Liver (tissue), 9 donors: ENCODE measurements around the gene IFIT1. TPM values are rescaled to one million over a fixed set of nuclear protein-coding genes. Genes with fewer than 3 reads are reported as not detected.

ENCODE experiments used
- DNase-seq: peaks from one replicate; pipeline ENCODE4 v3.0.0-alpha.2; 2017; ENCODE audit warnings: low spot score
- H3K27ac ChIP-seq, 2 donors: one replicate each; pipeline ENCODE4 v1.7.0; 2013; ENCODE audit warnings: inconsistent platforms in 2 of 2, low read length in 2 of 2, control low read depth in 1 of 2, low read depth in 1 of 2, mild to moderate bottlenecking in 1 of 2
- H3K27me3 ChIP-seq, 4 donors: one replicate each; pipeline versions ENCODE4 v1.6.1 to v1.7.0; 2013; ENCODE audit warnings: low read length in 3 of 4, inconsistent platforms in 1 of 4, mild to moderate bottlenecking in 1 of 4, moderate library complexity in 1 of 4; ENCODE audit not compliant: control insufficient read depth in 4 of 4, insufficient read depth in 4 of 4
- H3K36me3 ChIP-seq, 4 donors: one replicate each; pipeline versions ENCODE4 v1.6.1 to v1.7.0; 2013; ENCODE audit warnings: low read length in 3 of 4, mild to moderate bottlenecking in 3 of 4, low read depth in 1 of 4, moderate library complexity in 1 of 4; ENCODE audit not compliant: control insufficient read depth in 4 of 4, insufficient read depth in 3 of 4
- H3K4me1 ChIP-seq, 4 donors: one replicate each; pipeline versions ENCODE4 v1.6.1 to v1.7.0; 2013; ENCODE audit warnings: low read length in 3 of 4, mild to moderate bottlenecking in 3 of 4, moderate library complexity in 1 of 4; ENCODE audit not compliant: control insufficient read depth in 4 of 4, insufficient read depth in 4 of 4
- H3K4me3 ChIP-seq, 3 donors: one replicate each; pipeline versions ENCODE4 v1.6.1 to v1.7.0; 2013; ENCODE audit warnings: low read length in 3 of 3, control low read depth in 1 of 3, low read depth in 1 of 3, mild to moderate bottlenecking in 1 of 3
- H3K9ac ChIP-seq, 2 donors: one replicate each; pipeline ENCODE4 v1.7.0; 2013; ENCODE audit warnings: low read length in 2 of 2, mild to moderate bottlenecking in 2 of 2, moderate library complexity in 2 of 2, control low read depth in 1 of 2, low read depth in 1 of 2
- H3K9me3 ChIP-seq, 4 donors: one replicate each; pipeline versions ENCODE4 v1.6.1 to v1.7.0; 2013; ENCODE audit warnings: low read length in 3 of 4; ENCODE audit not compliant: control insufficient read depth in 4 of 4
- FOXA1 ChIP-seq: IDR thresholded peaks from 2 replicates; pipeline ENCODE4 v1.6.1; 2016; ENCODE audit warnings: antibody characterized with exemption
- FOXA2 ChIP-seq: IDR thresholded peaks from 2 replicates; pipeline ENCODE4 v1.6.1; 2016; ENCODE audit warnings: antibody characterized with exemption
- NR2F2 ChIP-seq: IDR thresholded peaks from 2 replicates; pipeline ENCODE4 v1.6.1; 2016; ENCODE audit warnings: antibody characterized with exemption
- RAD21 ChIP-seq, 2 donors: IDR thresholded peaks; 2 replicates each; pipeline ENCODE4 v1.6.1; 2016; ENCODE audit warnings: antibody characterized with exemption in 2 of 2, mild to moderate bottlenecking in 2 of 2
- RXRA ChIP-seq, 2 donors: IDR thresholded peaks; 2 replicates each; pipeline ENCODE4 v1.6.1; 2017 to 2018; ENCODE audit warnings: antibody characterized with exemption in 2 of 2, mild to moderate bottlenecking in 1 of 2
- TAF1 ChIP-seq: conservative IDR thresholded peaks from 2 replicates; pipeline ENCODE4 v1.6.1; 2016; ENCODE audit warnings: antibody characterized with exemption, mild to moderate bottlenecking
- YY1 ChIP-seq: IDR thresholded peaks from 2 replicates; pipeline ENCODE4 v1.6.1; 2016; ENCODE audit warnings: antibody characterized with exemption, mild to moderate bottlenecking
- WGBS: extraction: QIAGEN DNeasy Blood & Tissue Kit; methylation state at CpG from one replicate; pipeline ENCODE4 v1.1.7; 2013; 5-methylcytosine and 5-hydroxymethylcytosine counted together
- polyA plus RNA-seq, 2 donors: library from polyadenylated mRNA; stranded (reverse) in 1 of 2; unstranded in 1 of 2; fragments of 200-250 nt in 1 of 2; fragments of >200 nt in 1 of 2; fragmentation: Nextera tagmentation in 1 of 2; extraction: Ambion mirVana in 1 of 2; gene quantifications; one replicate each; pipeline versions ENCODE4 v1.2.1 to v1.2.3, GENCODE V29; 2013 to 2015
- total RNA-seq, 2 donors: library from RNA; depleted of rRNA; stranded (reverse); fragments of >200 nt; gene quantifications; one replicate each; pipeline ENCODE4 v1.2.3, GENCODE V29; 2014
- TF ChIP-seq, protein P1 (sequence below): IDR thresholded peaks from 2 replicates; pipeline ENCODE4 v1.6.1; 2016; ENCODE audit warnings: antibody characterized with exemption, mild to moderate bottlenecking
- TF ChIP-seq, protein P2 (sequence below): fragments of 150-350 bp; IDR thresholded peaks from 2 replicates; pipeline ENCODE4 v1.5.1; 2017; ENCODE audit warnings: improper control_type of control experiment, low read depth, low read length; ENCODE audit not compliant: missing input control
- donor health status: healthy.
- donor health status: healthy.
- donor health status: healthy.
- donor health status: healthy.
- donor health status: healthy.

Gene IFIT1
- total and polyA plus RNA-seq, 4 donors: 8.1 to 17.5 (median 11.6) TPM

DNA sequence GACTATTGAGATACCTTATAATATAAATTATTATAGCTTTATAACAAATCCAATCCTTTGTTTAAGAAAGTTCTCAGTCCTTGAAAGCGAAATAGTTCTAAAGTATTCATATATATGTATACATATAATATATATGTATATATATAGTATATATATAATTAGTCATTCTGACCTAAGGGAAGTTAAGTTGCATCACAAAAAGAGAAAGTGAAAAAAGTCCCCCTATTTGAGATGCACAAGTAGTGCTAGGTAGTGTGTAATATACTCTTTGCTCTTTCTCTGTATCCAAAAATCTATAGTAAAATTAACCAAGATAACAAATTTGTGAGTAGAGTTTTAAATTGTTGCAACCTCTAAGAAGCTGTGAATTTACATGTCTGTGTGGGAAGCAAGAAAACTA is 27.9 kb upstream of the IFIT1 start:
- Histone ChIP-seq H3K9me3 (no peaks in the 10 kb centered on the region), H3K9ac (no peak overlapping the region), H3K27ac (no peak overlapping the region), H3K27me3 (no peaks in the 10 kb centered on the region), H3K36me3 (no peaks in the 10 kb centered on the region), H3K4me1 (peaks cover 0 to 22% (median 10%) of the 10 kb centered on the region in 4 donors), H3K4me3 (no peak overlapping the region)
- no peak for DNase-seq
- no peak for TF ChIP-seq RAD21 (IDR thresholded peaks at IDR 0.05)
- TF ChIP-seq FOXA1: no peak
- no peak for TF ChIP-seq FOXA2
- no peak for TF ChIP-seq TAF1
- TF ChIP-seq, protein P1, sequence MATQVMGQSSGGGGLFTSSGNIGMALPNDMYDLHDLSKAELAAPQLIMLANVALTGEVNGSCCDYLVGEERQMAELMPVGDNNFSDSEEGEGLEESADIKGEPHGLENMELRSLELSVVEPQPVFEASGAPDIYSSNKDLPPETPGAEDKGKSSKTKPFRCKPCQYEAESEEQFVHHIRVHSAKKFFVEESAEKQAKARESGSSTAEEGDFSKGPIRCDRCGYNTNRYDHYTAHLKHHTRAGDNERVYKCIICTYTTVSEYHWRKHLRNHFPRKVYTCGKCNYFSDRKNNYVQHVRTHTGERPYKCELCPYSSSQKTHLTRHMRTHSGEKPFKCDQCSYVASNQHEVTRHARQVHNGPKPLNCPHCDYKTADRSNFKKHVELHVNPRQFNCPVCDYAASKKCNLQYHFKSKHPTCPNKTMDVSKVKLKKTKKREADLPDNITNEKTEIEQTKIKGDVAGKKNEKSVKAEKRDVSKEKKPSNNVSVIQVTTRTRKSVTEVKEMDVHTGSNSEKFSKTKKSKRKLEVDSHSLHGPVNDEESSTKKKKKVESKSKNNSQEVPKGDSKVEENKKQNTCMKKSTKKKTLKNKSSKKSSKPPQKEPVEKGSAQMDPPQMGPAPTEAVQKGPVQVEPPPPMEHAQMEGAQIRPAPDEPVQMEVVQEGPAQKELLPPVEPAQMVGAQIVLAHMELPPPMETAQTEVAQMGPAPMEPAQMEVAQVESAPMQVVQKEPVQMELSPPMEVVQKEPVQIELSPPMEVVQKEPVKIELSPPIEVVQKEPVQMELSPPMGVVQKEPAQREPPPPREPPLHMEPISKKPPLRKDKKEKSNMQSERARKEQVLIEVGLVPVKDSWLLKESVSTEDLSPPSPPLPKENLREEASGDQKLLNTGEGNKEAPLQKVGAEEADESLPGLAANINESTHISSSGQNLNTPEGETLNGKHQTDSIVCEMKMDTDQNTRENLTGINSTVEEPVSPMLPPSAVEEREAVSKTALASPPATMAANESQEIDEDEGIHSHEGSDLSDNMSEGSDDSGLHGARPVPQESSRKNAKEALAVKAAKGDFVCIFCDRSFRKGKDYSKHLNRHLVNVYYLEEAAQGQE: no peak
- no peak for TF ChIP-seq RXRA (IDR thresholded peaks at IDR 0.05)
- TF ChIP-seq, protein P2, sequence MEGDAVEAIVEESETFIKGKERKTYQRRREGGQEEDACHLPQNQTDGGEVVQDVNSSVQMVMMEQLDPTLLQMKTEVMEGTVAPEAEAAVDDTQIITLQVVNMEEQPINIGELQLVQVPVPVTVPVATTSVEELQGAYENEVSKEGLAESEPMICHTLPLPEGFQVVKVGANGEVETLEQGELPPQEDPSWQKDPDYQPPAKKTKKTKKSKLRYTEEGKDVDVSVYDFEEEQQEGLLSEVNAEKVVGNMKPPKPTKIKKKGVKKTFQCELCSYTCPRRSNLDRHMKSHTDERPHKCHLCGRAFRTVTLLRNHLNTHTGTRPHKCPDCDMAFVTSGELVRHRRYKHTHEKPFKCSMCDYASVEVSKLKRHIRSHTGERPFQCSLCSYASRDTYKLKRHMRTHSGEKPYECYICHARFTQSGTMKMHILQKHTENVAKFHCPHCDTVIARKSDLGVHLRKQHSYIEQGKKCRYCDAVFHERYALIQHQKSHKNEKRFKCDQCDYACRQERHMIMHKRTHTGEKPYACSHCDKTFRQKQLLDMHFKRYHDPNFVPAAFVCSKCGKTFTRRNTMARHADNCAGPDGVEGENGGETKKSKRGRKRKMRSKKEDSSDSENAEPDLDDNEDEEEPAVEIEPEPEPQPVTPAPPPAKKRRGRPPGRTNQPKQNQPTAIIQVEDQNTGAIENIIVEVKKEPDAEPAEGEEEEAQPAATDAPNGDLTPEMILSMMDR: no peak
- TF ChIP-seq YY1: no peak
- WGBS: 97% methylated on average over 1 of the region's 1 CpG

GRCh38 chr10:89367529-89367928 is 24.9 kb upstream of the IFIT1 start:
- no peak overlapping the region for H3K9ac ChIP-seq
- peaks cover 0 to 25% (median 18%) of the 10 kb centered on the region in 4 donors for H3K4me1 ChIP-seq
- TF ChIP-seq, protein P1: peak; percentile 30
- TF ChIP-seq NR2F2 (no peak), RAD21 (IDR thresholded peaks at IDR 0.05) (peak; percentile 9 to 27)
- WGBS: 28% methylated on average over 4 of the region's 4 CpGs
- peak overlapping the region; percentile 17 to 51 for H3K27ac ChIP-seq
- DNase-seq: no peak
- no peak overlapping the region for H3K4me3 ChIP-seq
- no peaks in the 10 kb centered on the region for H3K36me3 ChIP-seq
- no peaks in the 10 kb centered on the region for H3K9me3 ChIP-seq
- H3K27me3 ChIP-seq: no peaks in the 10 kb centered on the region
